Measurements from ENCODE around the gene CACNA1H.

DNA sequence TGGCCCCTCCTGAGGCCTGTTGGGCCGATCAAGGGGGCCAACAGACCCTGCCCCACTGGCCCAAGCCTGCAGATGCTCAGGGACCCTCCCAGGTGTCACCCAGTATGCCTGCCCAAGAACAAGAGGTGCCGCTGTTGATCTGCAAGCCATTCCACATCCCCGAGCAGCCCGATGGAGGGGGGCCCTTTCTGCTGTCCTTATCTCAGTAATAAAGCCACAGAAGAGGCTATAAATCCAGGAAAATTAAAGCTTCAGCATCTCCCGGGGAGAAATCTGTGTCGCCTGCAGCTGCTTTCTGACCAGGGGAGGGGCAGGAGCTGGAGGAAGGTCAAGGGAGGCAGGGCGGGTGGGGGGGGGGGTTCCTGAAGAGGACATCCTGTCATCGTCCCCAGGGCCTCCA is 11.7 kb upstream of the CACNA1H start:
- TF ChIP-seq EZH2 (IDR thresholded peaks at IDR 0.05; ENCODE audit: borderline replicate concordance, low read depth, low read length, severe bottlenecking) (no peak), POLR2A (IDR thresholded peaks at IDR 0.05; ENCODE audit: low read depth, low read length) (no peak), GATA2 (IDR thresholded peaks at IDR 0.05; ENCODE audit: insufficient read depth, insufficient read length, low read depth, low read length) (no peak), MYC (IDR thresholded peaks at IDR 0.05; ENCODE audit: low read depth, low read length) (no peak), JUN (IDR thresholded peaks at IDR 0.05; ENCODE audit: borderline replicate concordance, insufficient read depth, insufficient read length, low read depth) (no peak), POLR2AphosphoS5 (IDR thresholded peaks at IDR 0.05; ENCODE audit: insufficient read depth, low read depth, low read length) (no peak)
- TF ChIP-seq, protein P1, sequence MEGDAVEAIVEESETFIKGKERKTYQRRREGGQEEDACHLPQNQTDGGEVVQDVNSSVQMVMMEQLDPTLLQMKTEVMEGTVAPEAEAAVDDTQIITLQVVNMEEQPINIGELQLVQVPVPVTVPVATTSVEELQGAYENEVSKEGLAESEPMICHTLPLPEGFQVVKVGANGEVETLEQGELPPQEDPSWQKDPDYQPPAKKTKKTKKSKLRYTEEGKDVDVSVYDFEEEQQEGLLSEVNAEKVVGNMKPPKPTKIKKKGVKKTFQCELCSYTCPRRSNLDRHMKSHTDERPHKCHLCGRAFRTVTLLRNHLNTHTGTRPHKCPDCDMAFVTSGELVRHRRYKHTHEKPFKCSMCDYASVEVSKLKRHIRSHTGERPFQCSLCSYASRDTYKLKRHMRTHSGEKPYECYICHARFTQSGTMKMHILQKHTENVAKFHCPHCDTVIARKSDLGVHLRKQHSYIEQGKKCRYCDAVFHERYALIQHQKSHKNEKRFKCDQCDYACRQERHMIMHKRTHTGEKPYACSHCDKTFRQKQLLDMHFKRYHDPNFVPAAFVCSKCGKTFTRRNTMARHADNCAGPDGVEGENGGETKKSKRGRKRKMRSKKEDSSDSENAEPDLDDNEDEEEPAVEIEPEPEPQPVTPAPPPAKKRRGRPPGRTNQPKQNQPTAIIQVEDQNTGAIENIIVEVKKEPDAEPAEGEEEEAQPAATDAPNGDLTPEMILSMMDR (IDR thresholded peaks at IDR 0.05; ENCODE audit: extremely low read depth in 1 of 2, insufficient read depth in 1 of 2, low read depth in 1 of 2, low read length in 2 of 2) = no peak
- TF ChIP-seq, protein P2, sequence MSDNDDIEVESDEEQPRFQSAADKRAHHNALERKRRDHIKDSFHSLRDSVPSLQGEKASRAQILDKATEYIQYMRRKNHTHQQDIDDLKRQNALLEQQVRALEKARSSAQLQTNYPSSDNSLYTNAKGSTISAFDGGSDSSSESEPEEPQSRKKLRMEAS (IDR thresholded peaks at IDR 0.05; ENCODE audit: insufficient read depth, insufficient read length) = no peak

All from endothelial cell of umbilical vein (primary cell).